WTC11 (cell line): ENCODE measurements around the gene ATP7A. TPM values are rescaled to one million over a fixed set of nuclear protein-coding genes. Genes with fewer than 3 reads are reported as not detected.

Source experiments
- ATAC-seq: fragments of 200-7000 bp; cut with Tn5 transposase; 2 replicates; pipeline ENCODE4 v1.10.0; 2021; ENCODE audit warnings: mild to moderate bottlenecking, moderate library complexity
- CTCF ChIA-PET: fragments of 300-600 bp; sonication (Branson Sonifier 250); formaldehyde crosslinking; loops from one replicate; lab custom pipeline; 2021; ENCODE audit warnings: antibody characterized with exemption; lab: Charles Lee
- POLR2A ChIA-PET: fragments of 350-600 bp; sonication (Branson Sonifier 250); formaldehyde crosslinking; loops from one replicate; lab custom pipeline; 2021; ENCODE audit warnings: antibody characterized with exemption; lab: Charles Lee
- DNase-seq: peaks from one replicate; pipeline ENCODE4 v3.0.0; 2021; ENCODE audit warnings: low spot score
- H3K27ac Mint-ChIP-seq: 2 replicates; pipeline ENCODE4 v1.8.0; 2021; ENCODE audit warnings: mixed read lengths
- H3K27me3 Mint-ChIP-seq: 2 replicates; pipeline ENCODE4 v1.8.0; 2021; ENCODE audit warnings: low read depth, mild to moderate bottlenecking, moderate library complexity, mixed read lengths
- H3K36me3 Mint-ChIP-seq: 2 replicates; pipeline ENCODE4 v1.8.0; 2021; ENCODE audit warnings: mixed read lengths
- H3K4me1 Mint-ChIP-seq: 2 replicates; pipeline ENCODE4 v1.8.0; 2022; ENCODE audit warnings: mixed read lengths
- H3K4me3 Mint-ChIP-seq: 2 replicates; pipeline ENCODE4 v1.8.0; 2021; ENCODE audit warnings: mild to moderate bottlenecking, moderate library complexity, mixed read lengths
- H3K9me3 Mint-ChIP-seq: 2 replicates; pipeline ENCODE4 v1.8.0; 2021; ENCODE audit warnings: mixed read lengths
- ATF6 ChIP-seq: sonication (generic); formaldehyde crosslinking; IDR thresholded peaks from 2 replicates; pipeline ENCODE4 v1.8.1; 2023; ENCODE audit warnings: mild to moderate bottlenecking, missing genetic modification reagents
- CREB1 ChIP-seq: sonication (generic); formaldehyde crosslinking; IDR thresholded peaks from 2 replicates; pipeline ENCODE4 v1.8.0; 2023; ENCODE audit warnings: mild to moderate bottlenecking, missing genetic modification reagents
- CREM ChIP-seq: sonication (generic); formaldehyde crosslinking; IDR thresholded peaks from 2 replicates; pipeline ENCODE4 v1.8.1; 2022; ENCODE audit warnings: mild to moderate bottlenecking, missing genetic modification reagents, moderate library complexity
- FOXJ3 ChIP-seq: sonication (generic); formaldehyde crosslinking; IDR thresholded peaks from 2 replicates; pipeline ENCODE4 v1.9.0; 2021; ENCODE audit warnings: missing genetic modification reagents, mild to moderate bottlenecking, borderline replicate concordance
- FOXK1 ChIP-seq: sonication (generic); formaldehyde crosslinking; IDR thresholded peaks from 2 replicates; pipeline ENCODE4 v1.8.0; 2022; ENCODE audit warnings: mild to moderate bottlenecking, moderate library complexity, missing genetic modification reagents
- GTF2I ChIP-seq: fragments of 250-450 bp; sonication (Bioruptor Pico); conservative IDR thresholded peaks from 2 replicates; pipeline ENCODE4 v1.4.0; 2021; ENCODE audit warnings: mild to moderate bottlenecking
- HMGA2 ChIP-seq: fragments of 250-450 bp; sonication (Bioruptor Pico); IDR thresholded peaks from 2 replicates; pipeline ENCODE4 v1.4.0; 2021; ENCODE audit warnings: mild to moderate bottlenecking, moderate library complexity
- IRF2 ChIP-seq: sonication (generic); formaldehyde crosslinking; IDR thresholded peaks from 2 replicates; pipeline ENCODE4 v1.8.0; 2022; ENCODE audit warnings: low read depth, missing genetic modification reagents, borderline replicate concordance
- JUN ChIP-seq: sonication (generic); formaldehyde crosslinking; IDR thresholded peaks from 2 replicates; pipeline ENCODE4 v1.8.0; 2023; ENCODE audit warnings: mild to moderate bottlenecking, missing genetic modification reagents
- KAT7 ChIP-seq: sonication (generic); formaldehyde crosslinking; IDR thresholded peaks from 2 replicates; pipeline ENCODE4 v1.8.1; 2023; ENCODE audit warnings: missing genetic modification reagents, mild to moderate bottlenecking, borderline replicate concordance
- NFYB ChIP-seq: sonication (generic); formaldehyde crosslinking; conservative IDR thresholded peaks from 2 replicates; pipeline ENCODE4 v1.8.0; 2022; ENCODE audit warnings: low read depth, missing genetic modification reagents
- OVOL2 ChIP-seq: fragments of 250-450 bp; sonication (Bioruptor Pico); IDR thresholded peaks from 2 replicates; pipeline ENCODE4 v1.9.0; 2021; ENCODE audit warnings: mild to moderate bottlenecking, borderline replicate concordance
- PREB ChIP-seq: sonication (generic); formaldehyde crosslinking; IDR thresholded peaks from 2 replicates; pipeline ENCODE4 v1.8.1; 2022; ENCODE audit warnings: mild to moderate bottlenecking, missing genetic modification reagents, moderate library complexity, borderline replicate concordance
- RELA ChIP-seq: sonication (generic); formaldehyde crosslinking; IDR thresholded peaks from 2 replicates; pipeline ENCODE4 v1.8.1; 2022; ENCODE audit warnings: missing genetic modification reagents, mild to moderate bottlenecking, borderline replicate concordance
- SMAD3 ChIP-seq: sonication (generic); formaldehyde crosslinking; IDR thresholded peaks from 2 replicates; pipeline ENCODE4 v1.8.0; 2022; ENCODE audit warnings: missing genetic modification reagents, mild to moderate bottlenecking, borderline replicate concordance
- SMAD4 ChIP-seq: sonication (generic); formaldehyde crosslinking; IDR thresholded peaks from 2 replicates; pipeline ENCODE4 v1.8.0; 2022; ENCODE audit warnings: mild to moderate bottlenecking, missing genetic modification reagents
- SOX15 ChIP-seq: fragments of 250-450 bp; sonication (Bioruptor Pico); IDR thresholded peaks from 2 replicates; pipeline ENCODE4 v1.9.0; 2021; ENCODE audit warnings: mild to moderate bottlenecking
- ZBTB21 ChIP-seq: sonication (generic); formaldehyde crosslinking; IDR thresholded peaks from 2 replicates; pipeline ENCODE4 v1.8.1; 2023; ENCODE audit warnings: mild to moderate bottlenecking, missing genetic modification reagents, borderline replicate concordance
- ZNF396 ChIP-seq: fragments of 250-450 bp; sonication (Bioruptor Pico); IDR thresholded peaks from 2 replicates; pipeline ENCODE4 v1.8.0; 2021; ENCODE audit warnings: mild to moderate bottlenecking, moderate library complexity, borderline replicate concordance
- total RNA-seq: library from RNA; stranded (reverse); gene quantifications from 3 replicates; pipeline ENCODE4 v1.2.3, GENCODE V29; 2021
- TF ChIP-seq, protein P1 (sequence below): fragments of 250-450 bp; sonication (Bioruptor Pico); IDR thresholded peaks from 2 replicates; pipeline ENCODE4 v1.9.0; 2021; ENCODE audit warnings: moderate library complexity, mild to moderate bottlenecking, inconsistent platforms, borderline replicate concordance
- TF ChIP-seq, protein P2 (sequence below): sonication (generic); formaldehyde crosslinking; conservative IDR thresholded peaks from 2 replicates; pipeline ENCODE4 v1.8.1; 2023; ENCODE audit warnings: mild to moderate bottlenecking, low read depth, missing genetic modification reagents, moderate library complexity
- TF ChIP-seq, protein P3 (sequence below): sonication (generic); formaldehyde crosslinking; IDR thresholded peaks from 2 replicates; pipeline ENCODE4 v1.8.1; 2023; ENCODE audit warnings: mild to moderate bottlenecking, missing genetic modification reagents, borderline replicate concordance
- TF ChIP-seq, protein P4 (sequence below): sonication (generic); formaldehyde crosslinking; IDR thresholded peaks from 2 replicates; pipeline ENCODE4 v1.8.1; 2023; ENCODE audit warnings: mild to moderate bottlenecking, missing genetic modification reagents

The ATP7A gene
- total RNA-seq, 1 experiment from 2014 or later: 2.8 TPM

- H3K4me1 Mint-ChIP-seq: no peaks in the 10 kb centered on the region
- peaks cover 4% of the 10 kb centered on the region for H3K9me3 Mint-ChIP-seq
- TF ChIP-seq ZBTB21 (no peak), SMAD4 (CRISPR knock-in tag) (no peak), ZNF396 (CRISPR knock-in tag) (no peak), GTF2I (CRISPR knock-in tag) (no peak), CREB1 (no peak), HMGA2 (no peak), SOX15 (CRISPR knock-in tag) (no peak), KAT7 (CRISPR knock-in tag) (no peak), JUN (CRISPR knock-in tag) (no peak), PREB (CRISPR knock-in tag) (no peak), CREM (no peak)
- TF ChIP-seq, protein P1, sequence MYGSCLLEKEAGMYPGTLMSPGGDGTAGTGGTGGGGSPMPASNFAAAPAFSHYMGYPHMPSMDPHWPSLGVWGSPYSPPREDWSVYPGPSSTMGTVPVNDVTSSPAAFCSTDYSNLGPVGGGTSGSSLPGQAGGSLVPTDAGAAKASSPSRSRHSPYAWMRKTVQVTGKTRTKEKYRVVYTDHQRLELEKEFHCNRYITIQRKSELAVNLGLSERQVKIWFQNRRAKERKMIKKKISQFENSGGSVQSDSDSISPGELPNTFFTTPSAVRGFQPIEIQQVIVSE (CRISPR knock-in tag): no peak
- TF ChIP-seq, all 79 proteins: peak for 0
- ATAC-seq (no peak), DNase-seq (no peak)
- H3K4me3 Mint-ChIP-seq: no peak overlapping the region
- POLR2A ChIA-PET: no interaction called here
- H3K36me3 Mint-ChIP-seq: no peaks in the 10 kb centered on the region
- H3K27ac Mint-ChIP-seq: no peak overlapping the region
- no peaks in the 10 kb centered on the region for H3K27me3 Mint-ChIP-seq
- CTCF ChIA-PET: no interaction called here
These were observed 43.2 kb downstream of the ATP7A start for GRCh38 chrX:77953708-77954107.

- H3K36me3 Mint-ChIP-seq: no peaks in the 10 kb centered on the region
- no peak overlapping the region for H3K4me3 Mint-ChIP-seq
- POLR2A ChIA-PET: no interaction called here
- no peak overlapping the region for H3K27ac Mint-ChIP-seq
- H3K27me3 Mint-ChIP-seq: no peaks in the 10 kb centered on the region
- DNase-seq: no peak
- H3K9me3 Mint-ChIP-seq: peaks cover 3% of the 10 kb centered on the region
- no peak for ATAC-seq
- H3K4me1 Mint-ChIP-seq: no peaks in the 10 kb centered on the region
- CTCF ChIA-PET: no interaction called here
- no peak for TF ChIP-seq NFYB
- no peak for TF ChIP-seq SMAD3
- TF ChIP-seq FOXK1 (CRISPR knock-in tag): no peak
- no peak for TF ChIP-seq KAT7 (CRISPR knock-in tag)
- TF ChIP-seq RELA (CRISPR knock-in tag): no peak
- TF ChIP-seq IRF2 (CRISPR knock-in tag): no peak
- TF ChIP-seq ATF6 (CRISPR knock-in tag): no peak
- no peak for TF ChIP-seq OVOL2 (CRISPR knock-in tag)
- TF ChIP-seq, protein P2, sequence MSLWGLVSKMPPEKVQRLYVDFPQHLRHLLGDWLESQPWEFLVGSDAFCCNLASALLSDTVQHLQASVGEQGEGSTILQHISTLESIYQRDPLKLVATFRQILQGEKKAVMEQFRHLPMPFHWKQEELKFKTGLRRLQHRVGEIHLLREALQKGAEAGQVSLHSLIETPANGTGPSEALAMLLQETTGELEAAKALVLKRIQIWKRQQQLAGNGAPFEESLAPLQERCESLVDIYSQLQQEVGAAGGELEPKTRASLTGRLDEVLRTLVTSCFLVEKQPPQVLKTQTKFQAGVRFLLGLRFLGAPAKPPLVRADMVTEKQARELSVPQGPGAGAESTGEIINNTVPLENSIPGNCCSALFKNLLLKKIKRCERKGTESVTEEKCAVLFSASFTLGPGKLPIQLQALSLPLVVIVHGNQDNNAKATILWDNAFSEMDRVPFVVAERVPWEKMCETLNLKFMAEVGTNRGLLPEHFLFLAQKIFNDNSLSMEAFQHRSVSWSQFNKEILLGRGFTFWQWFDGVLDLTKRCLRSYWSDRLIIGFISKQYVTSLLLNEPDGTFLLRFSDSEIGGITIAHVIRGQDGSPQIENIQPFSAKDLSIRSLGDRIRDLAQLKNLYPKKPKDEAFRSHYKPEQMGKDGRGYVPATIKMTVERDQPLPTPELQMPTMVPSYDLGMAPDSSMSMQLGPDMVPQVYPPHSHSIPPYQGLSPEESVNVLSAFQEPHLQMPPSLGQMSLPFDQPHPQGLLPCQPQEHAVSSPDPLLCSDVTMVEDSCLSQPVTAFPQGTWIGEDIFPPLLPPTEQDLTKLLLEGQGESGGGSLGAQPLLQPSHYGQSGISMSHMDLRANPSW: no peak
- no peak for TF ChIP-seq HMGA2
- TF ChIP-seq, protein P3, sequence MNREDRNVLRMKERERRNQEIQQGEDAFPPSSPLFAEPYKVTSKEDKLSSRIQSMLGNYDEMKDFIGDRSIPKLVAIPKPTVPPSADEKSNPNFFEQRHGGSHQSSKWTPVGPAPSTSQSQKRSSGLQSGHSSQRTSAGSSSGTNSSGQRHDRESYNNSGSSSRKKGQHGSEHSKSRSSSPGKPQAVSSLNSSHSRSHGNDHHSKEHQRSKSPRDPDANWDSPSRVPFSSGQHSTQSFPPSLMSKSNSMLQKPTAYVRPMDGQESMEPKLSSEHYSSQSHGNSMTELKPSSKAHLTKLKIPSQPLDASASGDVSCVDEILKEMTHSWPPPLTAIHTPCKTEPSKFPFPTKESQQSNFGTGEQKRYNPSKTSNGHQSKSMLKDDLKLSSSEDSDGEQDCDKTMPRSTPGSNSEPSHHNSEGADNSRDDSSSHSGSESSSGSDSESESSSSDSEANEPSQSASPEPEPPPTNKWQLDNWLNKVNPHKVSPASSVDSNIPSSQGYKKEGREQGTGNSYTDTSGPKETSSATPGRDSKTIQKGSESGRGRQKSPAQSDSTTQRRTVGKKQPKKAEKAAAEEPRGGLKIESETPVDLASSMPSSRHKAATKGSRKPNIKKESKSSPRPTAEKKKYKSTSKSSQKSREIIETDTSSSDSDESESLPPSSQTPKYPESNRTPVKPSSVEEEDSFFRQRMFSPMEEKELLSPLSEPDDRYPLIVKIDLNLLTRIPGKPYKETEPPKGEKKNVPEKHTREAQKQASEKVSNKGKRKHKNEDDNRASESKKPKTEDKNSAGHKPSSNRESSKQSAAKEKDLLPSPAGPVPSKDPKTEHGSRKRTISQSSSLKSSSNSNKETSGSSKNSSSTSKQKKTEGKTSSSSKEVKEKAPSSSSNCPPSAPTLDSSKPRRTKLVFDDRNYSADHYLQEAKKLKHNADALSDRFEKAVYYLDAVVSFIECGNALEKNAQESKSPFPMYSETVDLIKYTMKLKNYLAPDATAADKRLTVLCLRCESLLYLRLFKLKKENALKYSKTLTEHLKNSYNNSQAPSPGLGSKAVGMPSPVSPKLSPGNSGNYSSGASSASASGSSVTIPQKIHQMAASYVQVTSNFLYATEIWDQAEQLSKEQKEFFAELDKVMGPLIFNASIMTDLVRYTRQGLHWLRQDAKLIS: no peak
- TF ChIP-seq, protein P4, sequence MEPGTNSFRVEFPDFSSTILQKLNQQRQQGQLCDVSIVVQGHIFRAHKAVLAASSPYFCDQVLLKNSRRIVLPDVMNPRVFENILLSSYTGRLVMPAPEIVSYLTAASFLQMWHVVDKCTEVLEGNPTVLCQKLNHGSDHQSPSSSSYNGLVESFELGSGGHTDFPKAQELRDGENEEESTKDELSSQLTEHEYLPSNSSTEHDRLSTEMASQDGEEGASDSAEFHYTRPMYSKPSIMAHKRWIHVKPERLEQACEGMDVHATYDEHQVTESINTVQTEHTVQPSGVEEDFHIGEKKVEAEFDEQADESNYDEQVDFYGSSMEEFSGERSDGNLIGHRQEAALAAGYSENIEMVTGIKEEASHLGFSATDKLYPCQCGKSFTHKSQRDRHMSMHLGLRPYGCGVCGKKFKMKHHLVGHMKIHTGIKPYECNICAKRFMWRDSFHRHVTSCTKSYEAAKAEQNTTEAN (CRISPR knock-in tag): no peak
- TF ChIP-seq FOXJ3 (CRISPR knock-in tag): no peak
These were observed 50.1 kb downstream of the ATP7A start for GRCh38 chrX:77960567-77960966.
